ENCODE data around the gene HAP1. TPM values are rescaled to one million over a fixed set of nuclear protein-coding genes. Genes with fewer than 3 reads are reported as not detected.
"Not testable (repeated sequence)": the region's sequence is repeated elsewhere in the genome, so short reads cannot be mapped to it uniquely, and the experiment has no call there.

HAP1 gene
- total and polyA plus RNA-seq, 4 donors = under 0.01 to 0.05 (median 0.03) TPM

DNA sequence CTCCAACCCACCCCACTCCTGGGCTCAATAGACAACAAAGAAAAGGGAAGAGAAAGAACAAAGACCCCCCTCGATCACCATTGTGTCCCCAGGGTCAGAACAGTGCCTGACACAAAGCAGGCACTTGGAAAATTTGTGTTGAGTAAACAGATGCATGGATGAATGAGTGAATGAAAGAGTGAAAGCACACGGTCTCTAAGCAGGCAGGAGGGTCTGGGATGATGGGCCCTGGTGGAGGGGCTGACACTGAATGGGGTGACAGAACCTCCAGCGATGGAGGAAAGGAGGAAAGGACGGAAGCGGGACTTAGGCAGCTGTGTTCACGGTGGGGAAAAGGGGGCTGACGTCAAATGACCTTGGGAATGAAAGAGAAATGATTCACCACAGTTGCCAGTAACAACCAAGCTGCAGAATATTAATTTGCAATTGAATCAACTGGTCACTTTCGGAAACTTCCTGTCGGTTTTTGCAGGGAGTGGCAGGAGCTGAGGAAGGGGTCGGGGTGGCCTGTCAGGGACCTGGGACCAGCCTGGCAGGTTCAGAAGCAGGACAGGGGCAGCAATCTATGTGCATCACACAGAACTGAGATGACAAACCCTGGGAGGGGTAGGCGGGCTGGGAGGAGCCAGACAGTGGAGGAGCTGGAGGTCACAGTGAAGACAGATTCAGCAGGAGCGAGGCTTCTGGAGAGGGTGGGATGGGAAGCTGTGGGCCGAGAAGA lies 29.0 kb downstream of the HAP1 start:
- Histone ChIP-seq H3K27ac (ENCODE audit: low read depth in 1 of 2, low read length in 2 of 2) (no peak overlapping the region), H3K4me1 (ENCODE audit: control insufficient read depth in 4 of 4, insufficient read depth in 4 of 4, low read length in 3 of 4) (peaks cover 0 to 4% (median 0%) of the 10 kb centered on the region in 4 donors), H3K9ac (ENCODE audit: low read depth in 1 of 2, low read length in 2 of 2) (no peak overlapping the region), H3K9me3 (ENCODE audit: control insufficient read depth in 4 of 4, low read length in 3 of 4) (no peaks in the 10 kb centered on the region), H3K27me3 (ENCODE audit: control insufficient read depth in 4 of 4, insufficient read depth in 4 of 4, low read length in 3 of 4) (no peaks in the 10 kb centered on the region), H3K4me3 (ENCODE audit: low read depth in 1 of 3, low read length in 3 of 3) (no peak overlapping the region), H3K36me3 (ENCODE audit: control insufficient read depth in 4 of 4, insufficient read depth in 3 of 4, low read depth in 1 of 4, low read length in 3 of 4) (no peaks in the 10 kb centered on the region)
- no peak for DNase-seq (ENCODE audit: low spot score)
- 80% methylated on average over 13 of the region's 13 CpGs for WGBS
- no peak for TF ChIP-seq HNF4G (IDR thresholded peaks at IDR 0.05)
- TF ChIP-seq RAD21 (IDR thresholded peaks at IDR 0.05) = no peak
- TF ChIP-seq ZBTB33 (IDR thresholded peaks at IDR 0.05) = no peak
- no peak for TF ChIP-seq EGR1 (IDR thresholded peaks at IDR 0.05; ENCODE audit: low read depth in 2 of 2)

- 57% methylated on average over 8 of the region's 8 CpGs for WGBS
- Histone ChIP-seq H3K27ac (ENCODE audit: low read depth in 1 of 2, low read length in 2 of 2) (no peak overlapping the region), H3K4me1 (ENCODE audit: control insufficient read depth in 4 of 4, insufficient read depth in 4 of 4, low read length in 3 of 4) (peaks cover 0 to 4% (median 0%) of the 10 kb centered on the region in 4 donors), H3K9ac (ENCODE audit: low read depth in 1 of 2, low read length in 2 of 2) (no peak overlapping the region), H3K36me3 (ENCODE audit: control insufficient read depth in 4 of 4, insufficient read depth in 3 of 4, low read depth in 1 of 4, low read length in 3 of 4) (no peaks in the 10 kb centered on the region), H3K9me3 (ENCODE audit: control insufficient read depth in 4 of 4, low read length in 3 of 4) (no peaks in the 10 kb centered on the region), H3K4me3 (ENCODE audit: low read depth in 1 of 3, low read length in 3 of 3) (no peak overlapping the region), H3K27me3 (ENCODE audit: control insufficient read depth in 4 of 4, insufficient read depth in 4 of 4, low read length in 3 of 4) (no peaks in the 10 kb centered on the region)
- TF ChIP-seq RXRA (IDR thresholded peaks at IDR 0.05) = peak in 1 of 2 donors; percentile 23
- no peak for TF ChIP-seq FOXA1 (IDR thresholded peaks at IDR 0.05)
- peak; percentile 8 to 62 for TF ChIP-seq HNF4A (conservative IDR thresholded peaks at IDR 0.05)
- no peak for DNase-seq (ENCODE audit: low spot score)
Observed at GRCh38 chr17:41702712-41703111, 31.7 kb downstream of the HAP1 start.

DNA sequence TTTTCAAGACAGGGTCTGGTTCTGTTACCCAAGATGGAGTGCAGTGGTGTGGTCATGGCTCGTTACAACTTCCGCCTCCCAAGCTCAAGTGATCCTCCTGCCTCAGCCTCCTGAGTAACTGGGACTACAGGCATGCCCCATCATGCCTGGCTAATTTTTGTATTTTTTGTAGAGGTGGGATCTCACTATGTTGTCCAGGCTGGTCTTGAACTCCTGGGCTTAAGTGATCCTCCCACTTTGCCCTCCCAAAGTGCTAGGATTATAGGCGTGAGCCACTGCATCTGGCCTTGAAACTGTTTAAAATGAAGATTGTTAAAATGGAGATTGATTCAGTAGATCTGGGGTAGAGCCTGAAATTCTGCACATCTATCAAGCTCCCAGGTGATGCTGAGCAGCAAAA lies 33.6 kb downstream of the HAP1 start:
- DNase-seq (ENCODE audit: low spot score); H3K27me3 ChIP-seq (ENCODE audit: control insufficient read depth in 4 of 4, insufficient read depth in 4 of 4, low read length in 3 of 4); H3K27ac ChIP-seq (ENCODE audit: low read depth in 1 of 2, low read length in 2 of 2); H3K4me3 ChIP-seq (ENCODE audit: low read depth in 1 of 3, low read length in 3 of 3); H3K9me3 ChIP-seq (ENCODE audit: control insufficient read depth in 4 of 4, low read length in 3 of 4); H3K36me3 ChIP-seq (ENCODE audit: control insufficient read depth in 4 of 4, insufficient read depth in 3 of 4, low read depth in 1 of 4, low read length in 3 of 4); H3K9ac ChIP-seq (ENCODE audit: low read depth in 1 of 2, low read length in 2 of 2): not testable (repeated sequence)
- WGBS = 93% methylated on average over 3 of the region's 3 CpGs
- peaks cover 9 to 17% (median 12%) of the 10 kb centered on the region in 4 donors for H3K4me1 ChIP-seq (ENCODE audit: control insufficient read depth in 4 of 4, insufficient read depth in 4 of 4, low read length in 3 of 4)

DNA sequence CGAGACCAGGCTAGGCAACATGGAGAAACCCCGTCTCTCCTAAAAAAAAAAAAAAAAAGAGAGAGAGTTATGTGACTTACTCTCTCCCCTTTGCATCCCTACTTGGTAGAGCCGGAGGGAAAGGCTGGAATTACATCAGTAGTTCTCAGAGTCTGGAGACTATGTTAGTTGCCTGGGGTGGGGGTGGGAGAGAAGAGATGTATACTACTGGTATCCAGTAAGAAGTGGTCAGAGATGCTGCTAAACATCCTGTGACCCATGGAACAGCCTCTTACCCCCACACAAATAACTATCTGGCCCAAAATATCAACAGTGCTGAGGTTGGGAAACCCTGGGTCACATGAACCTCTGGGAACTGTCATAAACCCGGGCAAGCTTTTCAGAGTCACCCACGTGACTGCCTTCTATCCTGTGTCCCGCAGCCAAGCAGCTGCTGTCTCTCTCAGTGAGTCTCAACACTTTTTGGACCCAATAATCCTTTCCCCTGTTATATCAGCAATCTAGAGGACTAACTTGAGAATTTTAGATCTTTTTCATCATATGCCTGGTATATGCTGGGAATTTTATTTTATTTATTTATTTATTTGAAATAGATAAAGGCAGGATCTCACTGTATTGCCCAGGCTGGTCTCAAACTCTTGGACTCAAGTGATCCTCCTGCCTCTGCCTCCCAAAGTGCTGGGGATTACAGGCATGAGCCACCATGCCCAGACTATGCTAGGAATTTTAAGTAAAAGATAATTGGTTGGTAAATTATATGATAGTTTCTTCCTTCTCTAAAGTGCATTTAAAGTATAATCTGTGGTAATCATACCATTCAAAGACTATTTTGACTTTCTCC lies 37.1 kb downstream of the HAP1 start:
- Histone ChIP-seq H3K27me3 (ENCODE audit: control insufficient read depth in 4 of 4, insufficient read depth in 4 of 4, low read length in 3 of 4) (no peaks in the 10 kb centered on the region), H3K9me3 (ENCODE audit: control insufficient read depth in 4 of 4, low read length in 3 of 4) (no peaks in the 10 kb centered on the region), H3K4me1 (ENCODE audit: control insufficient read depth in 4 of 4, insufficient read depth in 4 of 4, low read length in 3 of 4) (peaks cover 5 to 22% (median 14%) of the 10 kb centered on the region in 4 donors), H3K4me3 (ENCODE audit: low read depth in 1 of 3, low read length in 3 of 3) (no peak overlapping the region), H3K36me3 (ENCODE audit: control insufficient read depth in 4 of 4, insufficient read depth in 3 of 4, low read depth in 1 of 4, low read length in 3 of 4) (peaks cover 4 to 16% (median 12%) of the 10 kb centered on the region in 4 donors), H3K27ac (ENCODE audit: low read depth in 1 of 2, low read length in 2 of 2) (peak overlapping the region; percentile 82 to 93), H3K9ac (ENCODE audit: low read depth in 1 of 2, low read length in 2 of 2) (peak overlapping the region in 1 of 2 donors; percentile 40)
- 16% methylated on average over 6 of the region's 6 CpGs for WGBS
- peak; percentile 41 for DNase-seq (ENCODE audit: low spot score)
- TF ChIP-seq SP1 (IDR thresholded peaks at IDR 0.05) (peak; percentile 82), NR2F2 (IDR thresholded peaks at IDR 0.05) (peak; percentile 84), EGR1 (IDR thresholded peaks at IDR 0.05; ENCODE audit: low read depth in 2 of 2) (peak in 1 of 2 donors; percentile 47), HNF4G (IDR thresholded peaks at IDR 0.05) (no peak), GABPA (IDR thresholded peaks at IDR 0.05 in 1 of 2, conservative IDR thresholded peaks at IDR 0.05 in 1 of 2) (peak in 1 of 2 donors; percentile 66), YY1 (IDR thresholded peaks at IDR 0.05) (no peak), ZBTB33 (IDR thresholded peaks at IDR 0.05) (peak; percentile 69), JUND (IDR thresholded peaks at IDR 0.05) (peak in 1 of 2 donors; percentile 49), FOXA2 (IDR thresholded peaks at IDR 0.05) (peak; percentile 65), FOXA1 (IDR thresholded peaks at IDR 0.05) (peak; percentile 69), TAF1 (conservative IDR thresholded peaks at IDR 0.05) (no peak), RAD21 (IDR thresholded peaks at IDR 0.05) (peak; percentile 17 to 24), HNF4A (conservative IDR thresholded peaks at IDR 0.05) (peak; percentile 47 to 82)
- TF ChIP-seq, protein P1, sequence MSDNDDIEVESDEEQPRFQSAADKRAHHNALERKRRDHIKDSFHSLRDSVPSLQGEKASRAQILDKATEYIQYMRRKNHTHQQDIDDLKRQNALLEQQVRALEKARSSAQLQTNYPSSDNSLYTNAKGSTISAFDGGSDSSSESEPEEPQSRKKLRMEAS (IDR thresholded peaks at IDR 0.05) = peak; percentile 70

All from liver (tissue), 9 donors.